ENCODE data around the gene RERE. TPM values are rescaled to one million over a fixed set of nuclear protein-coding genes. Genes with fewer than 3 reads are reported as not detected.
A peak's percentile ranks its signal among the peaks of the same experiment; 100 is the strongest.

The RERE gene
- total RNA-seq, 2 donors from 2014 or later, result 144 to 174 TPM

DNA sequence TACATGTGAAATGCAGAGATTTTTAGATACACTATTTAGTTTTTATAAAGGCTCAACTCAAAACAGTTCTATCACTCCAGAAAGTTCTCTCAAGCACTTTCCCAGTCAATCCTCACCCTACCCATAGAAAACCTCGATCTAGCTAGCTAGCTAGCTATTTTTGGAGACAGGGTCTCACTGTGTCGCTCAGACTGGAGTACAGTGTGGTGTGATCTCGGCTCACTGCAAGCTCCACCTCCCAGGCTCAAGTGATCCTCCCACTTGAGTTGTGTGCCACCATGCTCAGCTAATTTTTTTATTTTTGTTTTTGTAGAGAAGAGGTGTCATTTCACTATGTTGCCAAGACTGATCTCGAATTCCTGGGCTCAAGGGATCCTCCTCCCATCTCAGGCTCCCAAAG is 236.9 kb downstream of the RERE start:
- ATAC-seq (ENCODE audit: insufficient number of reproducible peaks, low FRiP score, low read depth) (no peak), DNase-seq (ENCODE audit: low spot score) (no peak)
- no peaks in the 10 kb centered on the region for H3K36me3 ChIP-seq
- no peaks in the 10 kb centered on the region for H3K27me3 ChIP-seq (replicated peaks; ENCODE audit: insufficient read depth)
- no peak overlapping the region for H3K4me3 ChIP-seq
- TF ChIP-seq, protein P1, sequence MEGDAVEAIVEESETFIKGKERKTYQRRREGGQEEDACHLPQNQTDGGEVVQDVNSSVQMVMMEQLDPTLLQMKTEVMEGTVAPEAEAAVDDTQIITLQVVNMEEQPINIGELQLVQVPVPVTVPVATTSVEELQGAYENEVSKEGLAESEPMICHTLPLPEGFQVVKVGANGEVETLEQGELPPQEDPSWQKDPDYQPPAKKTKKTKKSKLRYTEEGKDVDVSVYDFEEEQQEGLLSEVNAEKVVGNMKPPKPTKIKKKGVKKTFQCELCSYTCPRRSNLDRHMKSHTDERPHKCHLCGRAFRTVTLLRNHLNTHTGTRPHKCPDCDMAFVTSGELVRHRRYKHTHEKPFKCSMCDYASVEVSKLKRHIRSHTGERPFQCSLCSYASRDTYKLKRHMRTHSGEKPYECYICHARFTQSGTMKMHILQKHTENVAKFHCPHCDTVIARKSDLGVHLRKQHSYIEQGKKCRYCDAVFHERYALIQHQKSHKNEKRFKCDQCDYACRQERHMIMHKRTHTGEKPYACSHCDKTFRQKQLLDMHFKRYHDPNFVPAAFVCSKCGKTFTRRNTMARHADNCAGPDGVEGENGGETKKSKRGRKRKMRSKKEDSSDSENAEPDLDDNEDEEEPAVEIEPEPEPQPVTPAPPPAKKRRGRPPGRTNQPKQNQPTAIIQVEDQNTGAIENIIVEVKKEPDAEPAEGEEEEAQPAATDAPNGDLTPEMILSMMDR (IDR thresholded peaks at IDR 0.05), result no peak
- H3K9me3 ChIP-seq, result no peaks in the 10 kb centered on the region
- H3K4me1 ChIP-seq (ENCODE audit: control insufficient read depth in 1 of 2, low read depth in 2 of 2), result no peaks in the 10 kb centered on the region
- no peak overlapping the region for H3K27ac ChIP-seq

DNA sequence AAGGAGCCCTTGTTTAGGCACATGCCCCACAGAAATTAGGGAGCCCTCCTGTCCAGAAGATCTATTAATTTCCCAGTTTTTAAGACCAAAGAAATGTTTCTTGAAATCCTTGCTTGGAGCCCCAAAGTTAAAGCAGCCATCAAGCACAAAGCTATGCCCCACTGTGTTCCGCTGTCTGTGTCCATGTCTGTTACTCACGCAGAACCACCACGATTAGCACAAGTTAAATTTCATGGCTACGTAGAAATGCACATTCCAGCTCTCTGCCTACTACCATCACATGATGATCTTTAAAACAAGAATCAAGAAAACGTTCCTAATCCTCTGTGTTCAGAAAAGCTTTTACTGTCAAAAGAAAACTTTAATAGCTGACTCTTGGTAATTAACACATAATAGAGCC is 238.5 kb downstream of the RERE start:
- no peaks in the 10 kb centered on the region for H3K4me1 ChIP-seq (ENCODE audit: control insufficient read depth in 1 of 2, low read depth in 2 of 2)
- H3K9me3 ChIP-seq, result no peaks in the 10 kb centered on the region
- no peak for ATAC-seq (ENCODE audit: insufficient number of reproducible peaks, low FRiP score, low read depth)
- TF ChIP-seq, protein P1 (IDR thresholded peaks at IDR 0.05), result no peak
- no peak overlapping the region for H3K27ac ChIP-seq
- no peak overlapping the region for H3K4me3 ChIP-seq
- H3K27me3 ChIP-seq (replicated peaks; ENCODE audit: insufficient read depth), result no peaks in the 10 kb centered on the region
- no peak for DNase-seq (ENCODE audit: low spot score)
- H3K36me3 ChIP-seq, result no peaks in the 10 kb centered on the region

DNA sequence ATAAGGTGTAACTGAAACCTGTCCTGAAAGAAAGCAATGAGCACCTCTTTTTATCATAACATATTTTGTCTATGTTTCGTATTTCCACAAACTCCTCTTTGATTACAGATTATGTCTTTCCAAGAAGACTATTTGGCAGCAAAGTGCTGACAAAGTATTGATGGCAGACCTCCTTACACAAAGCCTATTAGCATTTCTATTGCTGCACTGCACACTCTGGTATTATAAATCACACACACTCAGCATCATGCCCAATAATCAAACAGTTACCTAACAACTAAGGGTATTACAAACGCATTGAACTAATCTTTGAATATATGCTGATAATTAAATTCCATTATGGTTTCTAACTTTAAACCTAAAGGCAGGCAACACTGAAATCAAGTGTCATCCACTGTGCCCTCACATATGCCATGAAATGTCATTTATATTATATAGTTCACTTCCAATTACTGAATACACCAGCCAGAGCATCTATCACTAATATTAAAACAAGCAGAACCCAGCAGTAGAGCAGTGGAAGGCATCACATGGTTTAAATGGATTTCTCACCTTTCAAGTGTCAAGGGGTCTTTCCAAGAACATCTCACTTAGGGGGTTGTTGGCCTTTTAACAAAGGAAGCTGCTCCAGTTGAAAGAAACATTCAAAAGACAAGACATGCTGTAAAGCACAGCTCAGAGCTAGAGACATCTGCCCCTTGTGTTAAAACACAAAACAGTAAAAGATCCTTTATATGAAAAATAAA is 239.1 kb downstream of the RERE start:
- H3K4me3 ChIP-seq, result no peak overlapping the region
- H3K27ac ChIP-seq, result no peak overlapping the region
- TF ChIP-seq, protein P1 (IDR thresholded peaks at IDR 0.05), result no peak
- no peaks in the 10 kb centered on the region for H3K9me3 ChIP-seq
- no peaks in the 10 kb centered on the region for H3K4me1 ChIP-seq (ENCODE audit: control insufficient read depth in 1 of 2, low read depth in 2 of 2)
- no peaks in the 10 kb centered on the region for H3K27me3 ChIP-seq (replicated peaks; ENCODE audit: insufficient read depth)
- H3K36me3 ChIP-seq, result no peaks in the 10 kb centered on the region
- DNase-seq (ENCODE audit: low spot score) (no peak), ATAC-seq (ENCODE audit: insufficient number of reproducible peaks, low FRiP score, low read depth) (no peak)

DNA sequence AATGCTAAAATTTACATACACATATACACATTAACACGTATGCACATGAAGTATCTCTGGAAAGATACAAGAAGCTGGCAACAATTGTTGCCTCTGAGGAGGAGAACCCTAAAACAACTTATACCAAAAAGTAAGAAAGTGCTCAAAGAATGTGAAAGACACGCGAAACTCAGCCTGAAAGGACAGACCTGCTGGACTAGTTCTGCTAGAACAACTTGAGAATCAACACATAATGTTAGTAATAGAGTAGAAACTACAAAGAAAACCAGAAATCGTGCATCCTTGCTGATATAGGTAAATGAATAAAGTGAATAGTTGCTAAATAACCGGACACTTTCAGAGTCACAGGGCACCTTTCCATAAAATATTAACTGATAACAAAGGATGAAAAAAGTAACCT is 242.5 kb downstream of the RERE start:
- Histone ChIP-seq H3K36me3 (no peaks in the 10 kb centered on the region), H3K4me1 (ENCODE audit: control insufficient read depth in 1 of 2, low read depth in 2 of 2) (peaks cover 12 to 27% of the 10 kb centered on the region in 2 donors), H3K27me3 (replicated peaks; ENCODE audit: insufficient read depth) (no peaks in the 10 kb centered on the region), H3K9me3 (no peaks in the 10 kb centered on the region), H3K27ac (no peak overlapping the region), H3K4me3 (no peak overlapping the region)
- TF ChIP-seq, protein P1 (IDR thresholded peaks at IDR 0.05), result no peak
- DNase-seq (ENCODE audit: low spot score) (no peak), ATAC-seq (ENCODE audit: insufficient number of reproducible peaks, low FRiP score, low read depth) (no peak)

DNA sequence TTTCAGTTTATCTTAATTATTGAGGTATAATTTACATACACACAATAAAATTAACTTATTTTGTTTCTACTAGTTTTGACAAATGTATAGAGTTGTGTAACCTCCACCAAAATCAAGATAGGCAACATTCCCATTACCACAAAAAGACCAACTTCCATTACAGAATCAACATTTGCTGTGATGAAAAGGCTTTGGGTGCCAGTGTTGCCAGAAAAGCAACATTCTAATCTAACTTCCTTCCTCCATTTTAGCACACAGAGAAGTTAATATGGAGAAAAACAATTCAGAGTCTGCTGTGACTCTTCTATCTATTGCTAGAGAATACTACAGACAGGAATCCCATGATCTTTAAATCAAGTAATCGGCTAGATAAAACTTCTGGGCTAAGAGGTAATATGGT is 245.3 kb downstream of the RERE start:
- no peaks in the 10 kb centered on the region for H3K36me3 ChIP-seq
- peaks cover 12 to 31% of the 10 kb centered on the region in 2 donors for H3K4me1 ChIP-seq (ENCODE audit: control insufficient read depth in 1 of 2, low read depth in 2 of 2)
- DNase-seq (ENCODE audit: low spot score) (no peak), ATAC-seq (ENCODE audit: insufficient number of reproducible peaks, low FRiP score, low read depth) (no peak)
- no peaks in the 10 kb centered on the region for H3K27me3 ChIP-seq (replicated peaks; ENCODE audit: insufficient read depth)
- TF ChIP-seq, protein P1 (IDR thresholded peaks at IDR 0.05), result no peak
- H3K27ac ChIP-seq, result peak overlapping the region; percentile 60 to 69
- no peaks in the 10 kb centered on the region for H3K9me3 ChIP-seq
- peak overlapping the region; percentile 50 for H3K4me3 ChIP-seq
